GM18502 (cell line): Measurements from ENCODE around the gene KDM2B.
"Not testable (repeated sequence)": the region's sequence is repeated elsewhere in the genome, so short reads cannot be mapped to it uniquely, and the experiment has no call there.

Experiments
- ATAC-seq: cut with Tn5 transposase; IDR thresholded peaks from one replicate; pipeline ENCODE4 v1.9.1; 2021; ENCODE audit warnings: mild to moderate bottlenecking; ENCODE audit not compliant: unreplicated experiment, poor library complexity

The KDM2B gene

GRCh38 chr12:121400332-121401139, 180.3 kb downstream of the KDM2B start:
- ATAC-seq: peak; percentile 49

GRCh38 chr12:121399391-121400331, 181.2 kb downstream of the KDM2B start, which contains the start of gene RNF34:
Gene RNF34, plus strand, starts transcription at chr12:121400118. Its CDS starts 95 bp downstream, at chr12:121400213.
- peak; percentile 87 for ATAC-seq

DNA sequence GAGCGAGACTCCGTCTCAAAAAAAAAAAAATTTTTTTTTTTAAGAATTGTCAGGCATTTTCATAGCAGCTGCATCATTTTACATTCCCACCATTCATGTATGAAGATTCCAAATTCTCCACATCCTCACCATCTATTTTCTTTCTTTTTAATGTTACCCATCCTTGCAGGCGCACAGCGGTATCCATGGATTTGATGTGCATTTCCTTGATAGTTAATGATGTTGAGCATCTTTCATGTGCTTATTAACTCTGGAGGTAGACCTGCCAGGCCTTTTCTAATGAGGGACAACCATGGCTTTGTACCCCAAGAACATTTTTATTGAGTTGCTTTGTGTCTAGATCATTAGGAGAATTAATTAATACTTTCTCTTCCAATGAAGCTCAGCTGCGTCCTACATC, 182.5 kb downstream of the KDM2B start:
- ATAC-seq: no peak

DNA sequence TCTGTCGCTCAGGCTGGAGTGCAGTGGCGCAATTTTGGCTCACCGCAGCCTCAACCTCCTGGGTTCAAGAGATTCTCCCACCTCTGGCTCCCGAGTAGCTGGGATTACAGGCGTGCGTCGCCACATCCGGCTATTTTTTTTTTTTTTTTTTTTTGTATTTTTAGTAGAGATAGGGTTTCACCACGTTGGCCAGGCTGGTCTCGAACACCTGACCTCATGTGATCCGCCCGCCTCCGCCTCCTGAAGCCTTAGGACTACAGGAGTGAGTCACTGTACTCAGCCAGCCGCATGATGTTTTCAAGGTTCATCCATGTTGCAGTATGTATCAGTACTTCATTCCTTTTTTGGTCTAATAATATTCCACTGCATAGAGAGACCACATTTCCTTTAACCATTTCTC, 183.3 kb downstream of the KDM2B start:
- ATAC-seq: no peak

DNA sequence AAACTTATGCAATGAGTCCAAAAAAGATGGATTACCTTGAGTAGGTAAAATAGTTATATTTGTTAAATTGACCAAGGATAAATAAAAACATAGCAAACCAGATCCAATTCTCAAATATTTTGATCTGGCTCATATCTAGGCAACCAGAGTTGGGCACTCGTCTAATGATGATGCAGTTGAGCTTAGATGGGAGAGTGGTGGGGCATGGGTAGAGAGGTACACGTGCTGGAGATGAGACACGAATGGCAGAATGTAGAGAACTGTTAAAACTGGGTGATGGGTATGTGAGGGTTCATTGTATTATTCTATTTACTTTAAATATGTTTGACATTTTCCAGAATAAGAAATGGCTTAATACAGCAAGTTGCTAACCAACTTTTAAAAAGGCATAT, 188.5 kb downstream of the KDM2B start:
- ATAC-seq: no peak

DNA sequence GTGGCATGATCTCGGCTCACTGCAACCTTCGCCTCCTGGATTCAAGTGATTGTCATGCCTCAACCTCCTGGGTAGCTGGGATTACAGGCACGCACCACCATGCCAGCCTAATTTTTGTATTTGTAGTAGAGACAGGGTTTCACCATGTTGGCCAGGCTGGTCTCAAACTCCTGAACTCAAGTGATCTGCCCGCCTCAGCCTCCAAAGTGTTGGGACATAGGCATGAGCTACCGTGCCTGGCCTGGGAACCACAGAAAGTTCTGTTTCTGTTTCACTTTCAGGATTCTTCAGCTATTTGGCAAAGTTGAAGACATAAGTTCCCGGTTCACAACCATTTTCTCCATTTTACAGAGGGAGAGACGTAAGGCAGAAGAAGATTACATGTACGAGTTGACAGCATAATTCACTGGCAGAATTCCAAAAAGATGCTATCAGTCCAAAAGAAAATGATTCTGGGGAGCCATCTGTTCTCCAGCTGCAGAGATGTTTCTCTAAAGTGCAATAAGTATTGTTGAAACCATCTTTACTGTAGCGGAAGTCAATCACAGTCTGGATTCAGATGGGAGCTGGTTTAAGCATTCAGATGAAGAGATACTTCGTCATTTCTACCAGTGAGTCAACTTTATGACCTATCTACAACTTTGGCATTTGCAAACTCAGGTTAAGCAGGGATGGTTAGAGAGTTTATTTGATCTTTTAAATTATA, 189.1 kb downstream of the KDM2B start:
- no peak for ATAC-seq

DNA sequence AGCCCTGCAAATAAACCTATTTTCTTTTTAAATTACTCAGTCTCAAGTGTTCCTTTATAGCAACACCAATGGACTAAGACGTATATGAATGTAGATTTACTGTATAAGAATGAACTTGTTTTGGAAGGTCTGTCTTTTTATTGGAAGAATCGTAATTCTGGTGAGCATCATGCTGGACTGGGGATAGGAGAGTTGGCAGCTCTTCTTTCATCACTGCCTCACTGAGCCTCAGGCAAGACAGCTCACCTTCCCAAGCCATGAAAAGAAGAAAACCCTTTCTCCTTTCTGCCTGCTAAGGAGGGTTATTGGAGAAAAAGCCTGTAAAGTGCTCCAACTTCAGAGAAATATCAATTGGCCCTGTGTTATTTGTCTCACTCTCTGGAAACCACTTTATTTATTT, 190.0 kb downstream of the KDM2B start:
- ATAC-seq: no peak

- ATAC-seq: no peak
Measured at GRCh38 chr12:121388421-121388981, 192.3 kb downstream of the KDM2B start.

GRCh38 chr12:121384891-121385290, 195.9 kb downstream of the KDM2B start:
- ATAC-seq: not testable (repeated sequence)

GRCh38 chr12:121383601-121384021, 197.2 kb downstream of the KDM2B start:
- no peak for ATAC-seq

DNA sequence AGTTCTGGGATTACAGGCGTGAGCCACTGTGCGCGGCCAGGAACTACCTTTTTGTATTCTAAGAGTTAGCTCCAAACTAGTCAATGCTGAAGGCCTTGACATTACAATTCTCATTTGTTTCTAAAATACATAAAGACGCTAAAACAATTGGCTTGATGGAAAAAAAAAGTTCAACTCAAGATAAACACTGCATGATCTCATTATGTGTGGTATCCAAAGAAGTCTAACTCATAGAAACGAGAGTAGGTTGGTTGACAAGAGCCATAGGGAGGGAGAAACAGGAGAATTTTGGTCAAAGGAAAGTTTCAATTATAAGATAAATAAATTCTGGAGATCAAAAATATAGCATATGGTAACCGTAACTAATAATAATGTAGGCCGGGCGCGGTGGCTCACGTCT, 200.9 kb downstream of the KDM2B start:
- no peak for ATAC-seq
